Chondrocyte (in vitro differentiated cells): ENCODE measurements around the gene GRM7. TPM values are rescaled to one million over a fixed set of nuclear protein-coding genes. Genes with fewer than 3 reads are reported as not detected.

Experiments used
- DNase-seq: peaks from one replicate; pipeline ENCODE4 v3.0.0; 2021; ENCODE audit warnings: mixed read lengths, low spot score
- H3K27ac Mint-ChIP-seq: one replicate; pipeline ENCODE4 v1.8.0; 2021; ENCODE audit warnings: mild to moderate bottlenecking, moderate library complexity, mixed read lengths; ENCODE audit not compliant: unreplicated experiment
- H3K27me3 Mint-ChIP-seq: 2 replicates; pipeline ENCODE4 v1.8.0; 2021; ENCODE audit warnings: low read depth, mixed read lengths
- H3K36me3 Mint-ChIP-seq: 2 replicates; pipeline ENCODE4 v1.8.0; 2021; ENCODE audit warnings: low read depth, mixed read lengths
- H3K4me1 Mint-ChIP-seq: 2 replicates; pipeline ENCODE4 v1.8.0; 2021; ENCODE audit warnings: low read depth, mild to moderate bottlenecking, mixed read lengths
- H3K4me3 Mint-ChIP-seq: one replicate; pipeline ENCODE4 v1.8.0; 2021; ENCODE audit warnings: mild to moderate bottlenecking, moderate library complexity, mixed read lengths; ENCODE audit not compliant: unreplicated experiment
- H3K9me3 Mint-ChIP-seq: 2 replicates; pipeline ENCODE4 v1.8.0; 2021; ENCODE audit warnings: low read depth, mixed read lengths
- total RNA-seq: library from RNA; stranded (reverse); gene quantifications from 3 replicates; pipeline ENCODE4 v1.2.1, GENCODE V29; 2021
- TF ChIP-seq, protein P1 (sequence below): fragments of 200-600 bp; sonication (generic); IDR thresholded peaks from 2 replicates; pipeline ENCODE4 v1.5.0; 2021; ENCODE audit warnings: antibody characterized with exemption, mild to moderate bottlenecking, moderate library complexity

GRM7 gene
- total RNA-seq, 1 donor from 2014 or later, result not detected

- TF ChIP-seq, protein P1, sequence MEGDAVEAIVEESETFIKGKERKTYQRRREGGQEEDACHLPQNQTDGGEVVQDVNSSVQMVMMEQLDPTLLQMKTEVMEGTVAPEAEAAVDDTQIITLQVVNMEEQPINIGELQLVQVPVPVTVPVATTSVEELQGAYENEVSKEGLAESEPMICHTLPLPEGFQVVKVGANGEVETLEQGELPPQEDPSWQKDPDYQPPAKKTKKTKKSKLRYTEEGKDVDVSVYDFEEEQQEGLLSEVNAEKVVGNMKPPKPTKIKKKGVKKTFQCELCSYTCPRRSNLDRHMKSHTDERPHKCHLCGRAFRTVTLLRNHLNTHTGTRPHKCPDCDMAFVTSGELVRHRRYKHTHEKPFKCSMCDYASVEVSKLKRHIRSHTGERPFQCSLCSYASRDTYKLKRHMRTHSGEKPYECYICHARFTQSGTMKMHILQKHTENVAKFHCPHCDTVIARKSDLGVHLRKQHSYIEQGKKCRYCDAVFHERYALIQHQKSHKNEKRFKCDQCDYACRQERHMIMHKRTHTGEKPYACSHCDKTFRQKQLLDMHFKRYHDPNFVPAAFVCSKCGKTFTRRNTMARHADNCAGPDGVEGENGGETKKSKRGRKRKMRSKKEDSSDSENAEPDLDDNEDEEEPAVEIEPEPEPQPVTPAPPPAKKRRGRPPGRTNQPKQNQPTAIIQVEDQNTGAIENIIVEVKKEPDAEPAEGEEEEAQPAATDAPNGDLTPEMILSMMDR, result no peak
- Mint-ChIP-seq H3K27me3 (peaks cover 4% of the 10 kb centered on the region), H3K36me3 (no peaks in the 10 kb centered on the region), H3K9me3 (no peaks in the 10 kb centered on the region), H3K27ac (no peak overlapping the region), H3K4me3 (no peak overlapping the region), H3K4me1 (peaks cover 18% of the 10 kb centered on the region)
- no peak for DNase-seq
These were observed 520.8 kb downstream of the GRM7 start for GRCh38 chr3:7381741-7382140.

GRCh38 chr3:7382293-7383010, 521.5 kb downstream of the GRM7 start:
- DNase-seq, result no peak
- H3K4me3 Mint-ChIP-seq, result no peak overlapping the region
- TF ChIP-seq, protein P1, result no peak
- peaks cover 3% of the 10 kb centered on the region for H3K9me3 Mint-ChIP-seq
- peaks cover 18% of the 10 kb centered on the region for H3K4me1 Mint-ChIP-seq
- no peaks in the 10 kb centered on the region for H3K27me3 Mint-ChIP-seq
- peak overlapping the region; percentile 49 for H3K27ac Mint-ChIP-seq
- H3K36me3 Mint-ChIP-seq, result no peaks in the 10 kb centered on the region

DNA sequence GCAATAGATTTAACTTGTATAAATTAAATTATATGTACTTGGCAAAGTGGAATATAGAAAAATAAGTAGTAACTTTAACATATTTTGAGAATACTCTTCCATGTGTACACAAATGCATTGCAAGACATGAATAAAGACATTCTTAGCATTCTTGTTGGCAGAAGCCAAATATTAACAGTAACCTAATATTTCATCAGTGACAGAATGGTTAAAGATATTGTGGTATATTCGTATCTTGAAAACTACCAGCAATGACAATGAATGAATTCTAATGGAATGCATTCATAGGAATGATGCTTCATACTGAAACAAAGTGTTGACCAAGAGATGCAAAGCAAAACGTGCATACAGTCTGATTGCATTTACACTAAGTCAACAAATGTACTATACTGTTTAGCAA, 524.7 kb downstream of the GRM7 start:
- H3K36me3 Mint-ChIP-seq, result no peaks in the 10 kb centered on the region
- peaks cover 8% of the 10 kb centered on the region for H3K9me3 Mint-ChIP-seq
- peaks cover 18% of the 10 kb centered on the region for H3K4me1 Mint-ChIP-seq
- TF ChIP-seq, protein P1, result no peak
- H3K4me3 Mint-ChIP-seq, result no peak overlapping the region
- H3K27me3 Mint-ChIP-seq, result peaks cover 5% of the 10 kb centered on the region
- no peak overlapping the region for H3K27ac Mint-ChIP-seq
- DNase-seq, result no peak

GRCh38 chr3:7388026-7388425, 527.1 kb downstream of the GRM7 start:
- TF ChIP-seq, protein P1, result no peak

DNA sequence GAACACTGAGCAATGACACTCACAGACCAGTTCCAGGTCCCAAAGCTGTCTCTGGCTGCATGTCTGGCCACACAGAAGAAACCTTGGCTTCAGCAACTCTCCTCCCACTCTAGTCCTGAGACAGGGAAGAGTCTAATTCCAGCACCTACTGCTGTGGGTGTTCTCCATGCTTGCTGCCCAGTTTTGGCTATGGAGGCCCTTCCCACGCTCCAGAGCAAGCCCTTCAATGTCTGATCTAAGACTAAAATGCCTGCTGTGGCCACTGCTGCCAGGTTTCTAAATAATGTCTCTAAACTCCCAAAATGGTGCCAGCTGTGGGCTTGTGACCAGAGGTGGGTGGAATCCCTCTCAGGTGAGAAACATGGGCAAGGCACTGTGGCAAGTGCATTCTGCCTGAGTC, 531.3 kb downstream of the GRM7 start:
- Mint-ChIP-seq H3K27me3 (peaks cover 5% of the 10 kb centered on the region), H3K9me3 (peaks cover 7% of the 10 kb centered on the region), H3K27ac (no peak overlapping the region), H3K36me3 (no peaks in the 10 kb centered on the region), H3K4me3 (no peak overlapping the region), H3K4me1 (no peaks in the 10 kb centered on the region)
- TF ChIP-seq, protein P1, result no peak
- no peak for DNase-seq

More at GRCh38 chr3:7388026-7388425, 527.1 kb downstream of the GRM7 start:
- no peak for DNase-seq
- H3K4me1 Mint-ChIP-seq, result peaks cover 7% of the 10 kb centered on the region
- H3K36me3 Mint-ChIP-seq, result no peaks in the 10 kb centered on the region
- H3K9me3 Mint-ChIP-seq, result peaks cover 8% of the 10 kb centered on the region
- peaks cover 5% of the 10 kb centered on the region for H3K27me3 Mint-ChIP-seq
- no peak overlapping the region for H3K4me3 Mint-ChIP-seq
- H3K27ac Mint-ChIP-seq, result no peak overlapping the region
